ENCODE measurements around the gene SPAG16.

Gene SPAG16

GRCh38 chr2:213763354-213763753 is 479.1 kb downstream of the SPAG16 start:
- DNase-seq (ENCODE audit: low read depth), result no peak
- TF ChIP-seq CTCF (IDR thresholded peaks at IDR 0.05; ENCODE audit: control insufficient read depth, extremely low read depth, insufficient read depth), result no peak
- no peak overlapping the region for H3K4me3 ChIP-seq (ENCODE audit: low read depth, low read length)

GRCh38 chr2:213763963-213764362 is 479.7 kb downstream of the SPAG16 start:
- TF ChIP-seq CTCF (IDR thresholded peaks at IDR 0.05; ENCODE audit: control insufficient read depth, extremely low read depth, insufficient read depth), result no peak
- no peak for DNase-seq (ENCODE audit: low read depth)
- H3K4me3 ChIP-seq (ENCODE audit: low read depth, low read length), result no peak overlapping the region

GRCh38 chr2:213764849-213765248 is 480.6 kb downstream of the SPAG16 start:
- no peak overlapping the region for H3K4me3 ChIP-seq (ENCODE audit: low read depth, low read length)
- no peak for DNase-seq (ENCODE audit: low read depth)
- no peak for TF ChIP-seq CTCF (IDR thresholded peaks at IDR 0.05; ENCODE audit: control insufficient read depth, extremely low read depth, insufficient read depth)

GRCh38 chr2:213766062-213766461 is 481.8 kb downstream of the SPAG16 start:
- DNase-seq (ENCODE audit: low read depth), result no peak
- TF ChIP-seq CTCF (IDR thresholded peaks at IDR 0.05; ENCODE audit: control insufficient read depth, extremely low read depth, insufficient read depth), result no peak
- no peak overlapping the region for H3K4me3 ChIP-seq (ENCODE audit: low read depth, low read length)

- no peak for DNase-seq (ENCODE audit: low read depth)
- no peak overlapping the region for H3K4me3 ChIP-seq (ENCODE audit: low read depth, low read length)
- no peak for TF ChIP-seq CTCF (IDR thresholded peaks at IDR 0.05; ENCODE audit: control insufficient read depth, extremely low read depth, insufficient read depth)
These were observed 482.2 kb downstream of the SPAG16 start for GRCh38 chr2:213766465-213766901.

GRCh38 chr2:213787869-213788268 is 503.6 kb downstream of the SPAG16 start:
- TF ChIP-seq CTCF (IDR thresholded peaks at IDR 0.05; ENCODE audit: control insufficient read depth, extremely low read depth, insufficient read depth), result no peak
- DNase-seq (ENCODE audit: low read depth), result no peak
- no peak overlapping the region for H3K4me3 ChIP-seq (ENCODE audit: low read depth, low read length)

GRCh38 chr2:213789940-213790339 is 505.7 kb downstream of the SPAG16 start:
- no peak overlapping the region for H3K4me3 ChIP-seq (ENCODE audit: low read depth, low read length)
- no peak for TF ChIP-seq CTCF (IDR thresholded peaks at IDR 0.05; ENCODE audit: control insufficient read depth, extremely low read depth, insufficient read depth)
- no peak for DNase-seq (ENCODE audit: low read depth)

Data from LNCaP clone FGC (cell line).